Osteocyte (in vitro differentiated cells): ENCODE results near the gene SNTG2. TPM values are rescaled to one million over a fixed set of nuclear protein-coding genes. Genes with fewer than 3 reads are reported as not detected.
"Not testable (repeated sequence)": the region's sequence is repeated elsewhere in the genome, so short reads cannot be mapped to it uniquely, and the experiment has no call there.

Source experiments
- DNase-seq: peaks from one replicate; pipeline ENCODE4 v3.0.0; 2021; ENCODE audit warnings: mixed read lengths; ENCODE audit not compliant: unreplicated experiment; ENCODE audit errors: extremely low spot score
- H3K27ac Mint-ChIP-seq: one replicate; pipeline ENCODE4 v1.8.0; 2021; ENCODE audit warnings: mild to moderate bottlenecking, mixed read lengths; ENCODE audit not compliant: unreplicated experiment
- H3K27me3 Mint-ChIP-seq: one replicate; pipeline ENCODE4 v1.8.0; 2021; ENCODE audit warnings: mixed read lengths; ENCODE audit not compliant: unreplicated experiment
- H3K36me3 Mint-ChIP-seq: one replicate; pipeline ENCODE4 v1.8.0; 2021; ENCODE audit warnings: mixed read lengths; ENCODE audit not compliant: unreplicated experiment
- H3K4me1 Mint-ChIP-seq: one replicate; pipeline ENCODE4 v1.8.0; 2021; ENCODE audit warnings: mixed read lengths; ENCODE audit not compliant: unreplicated experiment
- H3K4me3 Mint-ChIP-seq: one replicate; pipeline ENCODE4 v1.8.0; 2021; ENCODE audit warnings: mild to moderate bottlenecking, moderate library complexity, mixed read lengths; ENCODE audit not compliant: unreplicated experiment
- H3K9me3 Mint-ChIP-seq: one replicate; pipeline ENCODE4 v1.8.0; 2021; ENCODE audit warnings: mixed read lengths; ENCODE audit not compliant: unreplicated experiment
- CTCF ChIP-seq: fragments of 200-600 bp; sonication (generic); IDR thresholded peaks from 2 replicates; pipeline ENCODE4 v1.5.0; 2021; ENCODE audit warnings: antibody characterized with exemption, mild to moderate bottlenecking, moderate library complexity
- total RNA-seq: library from RNA; stranded (reverse); gene quantifications from 2 replicates; pipeline ENCODE4 v1.2.1, GENCODE V29; 2021

Gene SNTG2
- total RNA-seq, 1 donor from 2014 or later = not detected

- H3K36me3 Mint-ChIP-seq = no peaks in the 10 kb centered on the region
- DNase-seq = no peak
- no peak overlapping the region for H3K4me3 Mint-ChIP-seq
- TF ChIP-seq CTCF = no peak
- no peaks in the 10 kb centered on the region for H3K27me3 Mint-ChIP-seq
- no peaks in the 10 kb centered on the region for H3K4me1 Mint-ChIP-seq
- H3K9me3 Mint-ChIP-seq = no peaks in the 10 kb centered on the region
- no peak overlapping the region for H3K27ac Mint-ChIP-seq
These were observed 148.8 kb downstream of the SNTG2 start for GRCh38 chr2:1099418-1099817.

- no peak overlapping the region for H3K4me3 Mint-ChIP-seq
- no peaks in the 10 kb centered on the region for H3K27me3 Mint-ChIP-seq
- DNase-seq = no peak
- H3K27ac Mint-ChIP-seq = no peak overlapping the region
- TF ChIP-seq CTCF = no peak
- no peaks in the 10 kb centered on the region for H3K36me3 Mint-ChIP-seq
- no peaks in the 10 kb centered on the region for H3K4me1 Mint-ChIP-seq
- H3K9me3 Mint-ChIP-seq = no peaks in the 10 kb centered on the region
These were observed 150.5 kb downstream of the SNTG2 start for GRCh38 chr2:1101011-1101782.

GRCh38 chr2:1101982-1102590, 151.4 kb downstream of the SNTG2 start:
- no peaks in the 10 kb centered on the region for H3K4me1 Mint-ChIP-seq
- no peak overlapping the region for H3K27ac Mint-ChIP-seq

GRCh38 chr2:1104364-1104763, 153.7 kb downstream of the SNTG2 start:
- no peaks in the 10 kb centered on the region for H3K9me3 Mint-ChIP-seq
- H3K27ac Mint-ChIP-seq = no peak overlapping the region
- DNase-seq = no peak
- H3K4me3 Mint-ChIP-seq = no peak overlapping the region
- no peaks in the 10 kb centered on the region for H3K27me3 Mint-ChIP-seq
- H3K4me1 Mint-ChIP-seq = no peaks in the 10 kb centered on the region
- H3K36me3 Mint-ChIP-seq = no peaks in the 10 kb centered on the region
- TF ChIP-seq CTCF = no peak

More at GRCh38 chr2:1101982-1102590, 151.4 kb downstream of the SNTG2 start:
- no peak overlapping the region for H3K4me3 Mint-ChIP-seq
- H3K27me3 Mint-ChIP-seq = no peaks in the 10 kb centered on the region
- TF ChIP-seq CTCF = no peak
- no peaks in the 10 kb centered on the region for H3K36me3 Mint-ChIP-seq
- no peaks in the 10 kb centered on the region for H3K9me3 Mint-ChIP-seq
- DNase-seq = no peak

GRCh38 chr2:1106344-1106743, 155.7 kb downstream of the SNTG2 start:
- H3K4me1 Mint-ChIP-seq, H3K4me3 Mint-ChIP-seq, H3K9me3 Mint-ChIP-seq, H3K27me3 Mint-ChIP-seq, H3K36me3 Mint-ChIP-seq, H3K27ac Mint-ChIP-seq, DNase-seq: not testable (repeated sequence)
